Tibial nerve (tissue), 3 donors: ENCODE data around the gene MAP3K20.

ENCODE experiments used
- POLR2A ChIP-seq, 2 donors: fragments of 450-650 bp; IDR thresholded peaks; one replicate each; pipeline ENCODE4 v1.6.1; 2017; ENCODE audit warnings: antibody characterized with exemption in 2 of 2, mild to moderate bottlenecking in 2 of 2, moderate library complexity in 2 of 2
- TF ChIP-seq, protein P1 (sequence below), 5 experiments: fragments of 200-600 bp in 3 of 5; fragments of 450-650 bp in 2 of 5; sonication (generic) in 3 of 5; IDR thresholded peaks; one replicate each; pipeline ENCODE4 v1.5.1; 2016 to 2019; ENCODE audit warnings: antibody characterized with exemption in 5 of 5, mild to moderate bottlenecking in 3 of 5, moderate library complexity in 2 of 5

DNA sequence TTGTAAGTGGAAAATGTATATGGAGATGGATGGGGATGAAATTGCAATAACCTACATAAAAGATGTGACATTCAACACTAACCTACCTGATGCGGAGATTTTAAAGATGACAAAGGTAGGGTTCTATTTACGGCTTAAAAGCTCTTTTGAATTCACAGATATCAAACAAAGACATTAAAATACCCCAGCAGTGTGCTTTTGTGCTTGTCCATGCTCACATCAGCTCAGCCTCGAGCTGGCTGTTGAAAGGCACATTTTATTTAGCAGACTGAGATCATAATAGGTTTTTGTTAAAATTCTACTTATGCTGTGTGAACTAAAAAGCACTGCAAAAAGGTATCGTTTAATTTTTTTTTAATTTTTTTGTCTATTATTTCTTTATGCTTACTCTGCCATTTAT is 183.1 kb downstream of the MAP3K20 start:
- TF ChIP-seq, protein P1, sequence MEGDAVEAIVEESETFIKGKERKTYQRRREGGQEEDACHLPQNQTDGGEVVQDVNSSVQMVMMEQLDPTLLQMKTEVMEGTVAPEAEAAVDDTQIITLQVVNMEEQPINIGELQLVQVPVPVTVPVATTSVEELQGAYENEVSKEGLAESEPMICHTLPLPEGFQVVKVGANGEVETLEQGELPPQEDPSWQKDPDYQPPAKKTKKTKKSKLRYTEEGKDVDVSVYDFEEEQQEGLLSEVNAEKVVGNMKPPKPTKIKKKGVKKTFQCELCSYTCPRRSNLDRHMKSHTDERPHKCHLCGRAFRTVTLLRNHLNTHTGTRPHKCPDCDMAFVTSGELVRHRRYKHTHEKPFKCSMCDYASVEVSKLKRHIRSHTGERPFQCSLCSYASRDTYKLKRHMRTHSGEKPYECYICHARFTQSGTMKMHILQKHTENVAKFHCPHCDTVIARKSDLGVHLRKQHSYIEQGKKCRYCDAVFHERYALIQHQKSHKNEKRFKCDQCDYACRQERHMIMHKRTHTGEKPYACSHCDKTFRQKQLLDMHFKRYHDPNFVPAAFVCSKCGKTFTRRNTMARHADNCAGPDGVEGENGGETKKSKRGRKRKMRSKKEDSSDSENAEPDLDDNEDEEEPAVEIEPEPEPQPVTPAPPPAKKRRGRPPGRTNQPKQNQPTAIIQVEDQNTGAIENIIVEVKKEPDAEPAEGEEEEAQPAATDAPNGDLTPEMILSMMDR (IDR thresholded peaks at IDR 0.05): no peak
- no peak for TF ChIP-seq POLR2A (IDR thresholded peaks at IDR 0.05)
